Lower lobe of right lung (tissue), 2 donors: ENCODE measurements around the gene ERC1. TPM values are rescaled to one million over a fixed set of nuclear protein-coding genes. Genes with fewer than 3 reads are reported as not detected.

ENCODE experiments used
- ATAC-seq, 2 donors: fragments of 200-7000 bp; cut with Tn5 transposase; one replicate each; pipeline ENCODE4 v1.9.1; 2020 to 2022; ENCODE audit warnings: mild to moderate bottlenecking in 2 of 2, moderate library complexity in 2 of 2
- DNase-seq: peaks from one replicate; pipeline ENCODE4 v3.0.0-alpha.2; 2020
- H3K27ac ChIP-seq: fragments of 200-600 bp; one replicate; pipeline ENCODE4 v1.8.0; 2022
- H3K27me3 ChIP-seq: fragments of 200-600 bp; one replicate; pipeline ENCODE4 v1.8.0; 2022; ENCODE audit warnings: low read depth
- H3K36me3 ChIP-seq: fragments of 200-600 bp; one replicate; pipeline ENCODE4 v1.8.0; 2022; ENCODE audit warnings: mild to moderate bottlenecking
- H3K4me1 ChIP-seq: fragments of 200-600 bp; one replicate; pipeline ENCODE4 v1.8.0; 2022
- H3K4me3 ChIP-seq: fragments of 200-600 bp; one replicate; pipeline ENCODE4 v1.8.0; 2022; ENCODE audit warnings: mild to moderate bottlenecking
- H3K9me3 ChIP-seq: fragments of 200-600 bp; one replicate; pipeline ENCODE4 v1.8.0; 2022
- intact Hi-C: fragments of 100-400 bp; cut with DNase I; formaldehyde crosslinking; loops from one replicate; pipeline ENCODE4 v1.11.0; 2022
- total RNA-seq: library from RNA; stranded (reverse); fragmentation: NEBNext Ultra II Directional; extraction: Animal tissue kit (Norgen Biotek cat#: 25700); gene quantifications from one replicate; pipeline ENCODE4 v1.2.1, GENCODE V29; 2021
- TF ChIP-seq, protein P1 (sequence below): fragments of 200-600 bp; IDR thresholded peaks from one replicate; pipeline ENCODE4 v1.8.0; 2022; ENCODE audit warnings: antibody characterized with exemption, mild to moderate bottlenecking
- donor health status: DM: no; HTN: yes; CAD: no; lungs with severe emphysema.

ERC1 gene
- total RNA-seq, 1 donor from 2014 or later = 66.3 TPM

DNA sequence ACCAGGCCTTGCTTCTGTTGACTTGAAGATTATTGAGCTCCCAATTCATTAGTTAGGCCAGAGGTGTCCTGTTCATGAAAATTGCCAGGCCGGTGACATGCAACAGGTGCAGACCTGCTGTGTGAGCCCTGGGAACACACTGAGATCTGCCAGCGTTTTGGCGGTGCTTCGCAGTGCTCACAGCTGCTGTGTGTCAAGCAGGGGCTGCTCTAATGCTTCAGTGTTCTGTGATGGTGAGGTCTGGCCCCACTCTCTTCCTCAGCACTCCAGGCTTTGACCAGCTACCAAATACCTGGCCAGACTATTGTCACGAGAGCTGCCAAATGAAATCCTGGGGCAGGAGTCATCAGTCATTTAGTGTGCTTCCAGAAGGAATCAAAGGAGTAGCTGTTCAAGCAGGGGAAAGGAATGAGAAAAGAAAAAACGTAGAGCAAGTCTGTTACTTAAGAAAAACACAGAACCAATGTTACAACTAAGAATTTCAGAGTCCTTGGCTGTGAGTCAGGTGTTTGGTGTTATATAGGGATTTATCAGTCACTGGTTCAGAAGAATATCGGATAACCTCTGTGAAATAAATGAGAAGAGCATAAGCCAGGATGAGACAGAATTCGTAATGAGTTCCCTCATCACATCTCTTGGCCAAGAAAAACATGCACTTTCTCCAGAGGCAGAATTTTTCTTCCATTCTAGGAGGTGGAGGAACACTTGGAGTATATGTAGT lies 452.6 kb downstream of the ERC1 start:
- intact Hi-C loops = no loop called here

DNA sequence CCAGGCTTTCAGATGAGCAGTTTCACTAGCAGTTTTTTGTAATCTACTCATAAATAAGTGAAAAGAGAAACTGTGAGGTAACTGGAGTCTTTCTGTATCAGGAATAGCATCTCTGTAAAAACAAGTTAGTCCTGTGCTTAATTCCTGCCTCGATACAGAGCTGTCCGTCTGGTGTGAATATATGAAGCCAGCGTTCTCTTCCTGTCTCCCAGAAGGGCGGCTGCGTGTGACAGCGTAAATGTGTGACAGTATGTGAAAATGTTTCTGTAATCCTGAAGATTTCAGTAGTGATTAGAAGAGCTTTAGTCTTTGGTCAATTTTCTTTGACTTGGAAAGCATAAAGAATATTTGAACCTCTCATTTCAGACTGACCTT lies 453.1 kb downstream of the ERC1 start:
- no peaks in the 10 kb centered on the region for H3K4me1 ChIP-seq
- no peak for DNase-seq
- H3K27ac ChIP-seq = no peak overlapping the region
- H3K27me3 ChIP-seq = no peaks in the 10 kb centered on the region
- TF ChIP-seq, protein P1, sequence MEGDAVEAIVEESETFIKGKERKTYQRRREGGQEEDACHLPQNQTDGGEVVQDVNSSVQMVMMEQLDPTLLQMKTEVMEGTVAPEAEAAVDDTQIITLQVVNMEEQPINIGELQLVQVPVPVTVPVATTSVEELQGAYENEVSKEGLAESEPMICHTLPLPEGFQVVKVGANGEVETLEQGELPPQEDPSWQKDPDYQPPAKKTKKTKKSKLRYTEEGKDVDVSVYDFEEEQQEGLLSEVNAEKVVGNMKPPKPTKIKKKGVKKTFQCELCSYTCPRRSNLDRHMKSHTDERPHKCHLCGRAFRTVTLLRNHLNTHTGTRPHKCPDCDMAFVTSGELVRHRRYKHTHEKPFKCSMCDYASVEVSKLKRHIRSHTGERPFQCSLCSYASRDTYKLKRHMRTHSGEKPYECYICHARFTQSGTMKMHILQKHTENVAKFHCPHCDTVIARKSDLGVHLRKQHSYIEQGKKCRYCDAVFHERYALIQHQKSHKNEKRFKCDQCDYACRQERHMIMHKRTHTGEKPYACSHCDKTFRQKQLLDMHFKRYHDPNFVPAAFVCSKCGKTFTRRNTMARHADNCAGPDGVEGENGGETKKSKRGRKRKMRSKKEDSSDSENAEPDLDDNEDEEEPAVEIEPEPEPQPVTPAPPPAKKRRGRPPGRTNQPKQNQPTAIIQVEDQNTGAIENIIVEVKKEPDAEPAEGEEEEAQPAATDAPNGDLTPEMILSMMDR = no peak
- peaks cover 17% of the 10 kb centered on the region for H3K36me3 ChIP-seq
- no peak overlapping the region for H3K4me3 ChIP-seq
- no peak for ATAC-seq
- no peaks in the 10 kb centered on the region for H3K9me3 ChIP-seq
- intact Hi-C loops = no loop called here

More for the DNA sequence above, 452.6 kb downstream of the ERC1 start:
- DNase-seq (no peak), ATAC-seq (no peak)
- Histone ChIP-seq H3K4me3 (no peak overlapping the region), H3K36me3 (peaks cover 13% of the 10 kb centered on the region), H3K27ac (no peak overlapping the region), H3K4me1 (no peaks in the 10 kb centered on the region), H3K9me3 (no peaks in the 10 kb centered on the region), H3K27me3 (no peaks in the 10 kb centered on the region)
- TF ChIP-seq, protein P1 = no peak

DNA sequence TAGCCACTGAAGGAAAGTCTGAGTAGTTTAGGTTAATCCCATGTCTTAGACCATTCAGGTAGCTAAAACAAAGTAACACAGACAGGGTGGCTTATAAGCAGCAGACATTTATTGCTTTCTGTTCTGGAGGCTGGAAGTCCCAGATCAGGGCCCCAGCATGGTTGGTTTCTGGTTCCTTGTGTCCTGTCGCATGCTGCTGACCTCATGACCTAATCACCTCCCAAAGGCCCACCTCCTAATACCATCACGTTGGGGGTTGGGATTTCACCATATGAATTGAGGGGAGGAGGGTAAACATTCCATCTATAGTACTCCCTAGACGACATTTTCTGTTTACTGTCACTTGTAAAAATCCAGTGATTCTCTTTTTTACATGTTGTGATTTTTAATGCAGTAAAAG lies 454.8 kb downstream of the ERC1 start:
- TF ChIP-seq, protein P1 = no peak
- no peaks in the 10 kb centered on the region for H3K4me1 ChIP-seq
- no peaks in the 10 kb centered on the region for H3K9me3 ChIP-seq
- intact Hi-C loops = no loop called here
- no peaks in the 10 kb centered on the region for H3K27me3 ChIP-seq
- peaks cover 17% of the 10 kb centered on the region for H3K36me3 ChIP-seq
- ATAC-seq (no peak), DNase-seq (no peak)
- H3K27ac ChIP-seq = no peak overlapping the region
- no peak overlapping the region for H3K4me3 ChIP-seq

DNA sequence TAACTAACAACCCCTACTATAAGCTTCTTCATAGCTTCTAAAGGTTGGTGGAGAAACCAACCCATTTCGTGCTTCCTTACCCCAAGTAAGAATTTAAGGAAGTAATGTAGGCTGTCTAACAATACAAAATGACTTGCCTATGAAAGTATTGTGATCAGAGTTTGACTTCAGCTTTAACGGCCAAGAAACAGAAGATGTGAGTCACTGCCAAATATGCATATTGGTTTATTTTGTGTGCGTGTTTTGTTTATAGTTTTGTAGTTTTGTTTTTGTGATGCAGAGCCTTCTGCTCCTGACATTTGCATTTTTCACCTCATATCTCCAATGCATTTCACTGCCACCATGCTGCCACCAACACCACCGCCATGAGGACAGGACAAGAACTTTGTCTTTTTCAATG lies 457.3 kb downstream of the ERC1 start:
- ATAC-seq (no peak), DNase-seq (no peak)
- H3K27ac ChIP-seq = no peak overlapping the region
- no peak overlapping the region for H3K4me3 ChIP-seq
- peaks cover 17% of the 10 kb centered on the region for H3K36me3 ChIP-seq
- TF ChIP-seq, protein P1 = no peak
- H3K4me1 ChIP-seq = no peaks in the 10 kb centered on the region
- intact Hi-C loops = no loop called here
- H3K27me3 ChIP-seq = no peaks in the 10 kb centered on the region
- no peaks in the 10 kb centered on the region for H3K9me3 ChIP-seq

DNA sequence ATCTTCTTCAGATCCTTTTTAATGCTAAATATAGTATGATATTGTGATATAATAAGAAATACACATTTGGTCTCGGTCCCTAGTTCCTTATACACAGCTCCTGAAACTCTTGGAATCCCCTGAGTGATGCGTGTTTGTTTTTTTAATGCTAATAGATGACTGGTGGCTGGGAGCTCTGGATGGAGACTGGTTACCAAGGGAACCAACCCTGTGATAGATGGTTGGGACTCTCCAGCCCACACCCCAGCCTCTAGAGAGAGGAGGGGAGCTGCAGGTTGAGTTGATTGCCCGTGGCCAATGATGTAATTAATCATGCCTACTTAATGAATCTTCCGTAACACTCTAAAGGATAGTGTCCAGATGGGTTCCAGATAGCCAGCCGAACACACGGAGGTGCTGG lies 462.8 kb downstream of the ERC1 start:
- no peak for DNase-seq
- Histone ChIP-seq H3K9me3 (no peaks in the 10 kb centered on the region), H3K36me3 (peaks cover 2% of the 10 kb centered on the region), H3K4me3 (no peak overlapping the region), H3K27me3 (no peaks in the 10 kb centered on the region), H3K4me1 (no peaks in the 10 kb centered on the region), H3K27ac (no peak overlapping the region)
- intact Hi-C loops = no loop called here
- TF ChIP-seq, protein P1 = no peak
- ATAC-seq = no peak
